Nephron progenitor cell (in vitro differentiated cells): ENCODE data around the gene ACTL6B.

Experiments
- DNase-seq: peaks from one replicate; pipeline ENCODE4 v3.0.0; 2021
- H3K27ac Mint-ChIP-seq: 2 replicates; pipeline ENCODE4 v1.8.0; 2021; ENCODE audit warnings: mild to moderate bottlenecking, moderate library complexity, mixed read lengths
- H3K27me3 Mint-ChIP-seq: 2 replicates; pipeline ENCODE4 v1.8.0; 2021; ENCODE audit warnings: mild to moderate bottlenecking, low read depth, mixed read lengths; ENCODE audit not compliant: poor library complexity
- H3K36me3 Mint-ChIP-seq: 2 replicates; pipeline ENCODE4 v1.8.0; 2021; ENCODE audit warnings: low read depth, mixed read lengths
- H3K4me1 Mint-ChIP-seq: 2 replicates; pipeline ENCODE4 v1.8.0; 2021; ENCODE audit warnings: mixed read lengths
- H3K4me3 Mint-ChIP-seq: 2 replicates; pipeline ENCODE4 v1.8.0; 2021; ENCODE audit warnings: mild to moderate bottlenecking, moderate library complexity, mixed read lengths
- H3K9me3 Mint-ChIP-seq: 2 replicates; pipeline ENCODE4 v1.8.0; 2021; ENCODE audit warnings: mild to moderate bottlenecking, moderate library complexity, mixed read lengths
- CTCF ChIP-seq: fragments of 200-600 bp; sonication (generic); IDR thresholded peaks from 2 replicates; pipeline ENCODE4 v1.5.0; 2021; ENCODE audit warnings: antibody characterized with exemption

Gene ACTL6B

GRCh38 chr7:100613412-100614175 is 42.7 kb downstream of the ACTL6B start:
- no peak overlapping the region for H3K27ac Mint-ChIP-seq
- peak overlapping the region; percentile 98 for H3K4me3 Mint-ChIP-seq

GRCh38 chr7:100612730-100613390 is 43.4 kb downstream of the ACTL6B start:
- H3K27ac Mint-ChIP-seq = no peak overlapping the region
- peak; percentile 38 for DNase-seq

More at GRCh38 chr7:100613412-100614175, 42.7 kb downstream of the ACTL6B start:
- TF ChIP-seq CTCF = no peak
- Mint-ChIP-seq H3K4me1 (peaks cover 13% of the 10 kb centered on the region), H3K27me3 (peaks cover 14% of the 10 kb centered on the region), H3K36me3 (peaks cover 17% of the 10 kb centered on the region), H3K9me3 (no peaks in the 10 kb centered on the region)
- no peak for DNase-seq

GRCh38 chr7:100611983-100612729 is 44.1 kb downstream of the ACTL6B start, which contains the start of gene MOSPD3:
TSS of gene MOSPD3 (plus strand) at chr7:100612540. CDS start at chr7:100612792, 252 bp downstream.
- Mint-ChIP-seq H3K4me3 (peak within 1 kb of the TSS; percentile 98), H3K27ac (peak within 1 kb of the TSS; percentile 100), H3K9me3 (no peaks in the 10 kb centered on the region), H3K36me3 (peaks cover 32% of the 10 kb centered on the region), H3K4me1 (peaks cover 19% of the 10 kb centered on the region), H3K27me3 (peaks cover 19% of the 10 kb centered on the region)
- TF ChIP-seq CTCF = no peak
- DNase-seq = peak; percentile 100

More at GRCh38 chr7:100612730-100613390, 43.4 kb downstream of the ACTL6B start:
- no peaks in the 10 kb centered on the region for H3K9me3 Mint-ChIP-seq
- H3K27me3 Mint-ChIP-seq = peaks cover 14% of the 10 kb centered on the region
- H3K36me3 Mint-ChIP-seq = peaks cover 25% of the 10 kb centered on the region
- H3K4me1 Mint-ChIP-seq = peaks cover 13% of the 10 kb centered on the region
- peak overlapping the region; percentile 98 for H3K4me3 Mint-ChIP-seq
- TF ChIP-seq CTCF = no peak

- TF ChIP-seq CTCF = no peak
- DNase-seq = no peak
- peaks cover 32% of the 10 kb centered on the region for H3K27me3 Mint-ChIP-seq
- H3K36me3 Mint-ChIP-seq = peaks cover 41% of the 10 kb centered on the region
- no peak overlapping the region for H3K4me3 Mint-ChIP-seq
- no peak overlapping the region for H3K27ac Mint-ChIP-seq
- H3K9me3 Mint-ChIP-seq = no peaks in the 10 kb centered on the region
- peaks cover 31% of the 10 kb centered on the region for H3K4me1 Mint-ChIP-seq
These were observed 46.3 kb downstream of the ACTL6B start for GRCh38 chr7:100609958-100610357.

- no peak for TF ChIP-seq CTCF
- Mint-ChIP-seq H3K27ac (no peak overlapping the region), H3K27me3 (peaks cover 35% of the 10 kb centered on the region), H3K36me3 (peaks cover 36% of the 10 kb centered on the region), H3K9me3 (no peaks in the 10 kb centered on the region), H3K4me1 (peaks cover 49% of the 10 kb centered on the region), H3K4me3 (peak overlapping the region; percentile 20)
- DNase-seq = no peak
These were observed 49.1 kb downstream of the ACTL6B start for GRCh38 chr7:100607111-100607510.
